ENCODE measurements around the gene SPINK1. TPM values are rescaled to one million over a fixed set of nuclear protein-coding genes. Genes with fewer than 3 reads are reported as not detected.

Gene SPINK1
- total RNA-seq, 1 donor from 2014 or later: not detected

- TF ChIP-seq CTCF (IDR thresholded peaks at IDR 0.05): no peak
- Histone ChIP-seq H3K36me3 (no peaks in the 10 kb centered on the region), H3K9me3 (no peaks in the 10 kb centered on the region), H3K4me1 (no peaks in the 10 kb centered on the region), H3K27ac (no peak overlapping the region), H3K4me3 (no peak overlapping the region), H3K27me3 (no peaks in the 10 kb centered on the region)
- DNase-seq (ENCODE audit: low spot score in 2 of 2): no peak
- intact Hi-C loops (cut with DNase I): no loop called here
Measured at GRCh38 chr5:147800491-147800890, 31.0 kb downstream of the SPINK1 start.

- no peak for TF ChIP-seq CTCF (IDR thresholded peaks at IDR 0.05)
- no peak overlapping the region for H3K4me3 ChIP-seq
- H3K9me3 ChIP-seq: no peaks in the 10 kb centered on the region
- no peaks in the 10 kb centered on the region for H3K27me3 ChIP-seq
- no peak overlapping the region for H3K27ac ChIP-seq
- H3K4me1 ChIP-seq: no peaks in the 10 kb centered on the region
- intact Hi-C loops (cut with DNase I): no loop called here
- DNase-seq (ENCODE audit: low spot score in 2 of 2): no peak
- H3K36me3 ChIP-seq: no peaks in the 10 kb centered on the region
Measured at GRCh38 chr5:147796556-147797308, 34.7 kb downstream of the SPINK1 start.

- Histone ChIP-seq H3K27me3 (no peaks in the 10 kb centered on the region), H3K27ac (no peak overlapping the region), H3K9me3 (no peaks in the 10 kb centered on the region), H3K4me3 (no peak overlapping the region), H3K4me1 (no peaks in the 10 kb centered on the region), H3K36me3 (no peaks in the 10 kb centered on the region)
- DNase-seq (ENCODE audit: low spot score in 2 of 2): no peak
- intact Hi-C loops (cut with DNase I): no loop called here
- TF ChIP-seq CTCF (IDR thresholded peaks at IDR 0.05): no peak
Measured at GRCh38 chr5:147791181-147791580, 40.3 kb downstream of the SPINK1 start.

GRCh38 chr5:147789820-147790219 is 41.7 kb downstream of the SPINK1 start:
- Histone ChIP-seq H3K27me3 (no peaks in the 10 kb centered on the region), H3K9me3 (no peaks in the 10 kb centered on the region), H3K36me3 (no peaks in the 10 kb centered on the region), H3K4me1 (no peaks in the 10 kb centered on the region), H3K27ac (no peak overlapping the region), H3K4me3 (no peak overlapping the region)
- DNase-seq (ENCODE audit: low spot score in 2 of 2): no peak
- no peak for TF ChIP-seq CTCF (IDR thresholded peaks at IDR 0.05)
- intact Hi-C loops (cut with DNase I): no loop called here

- no peaks in the 10 kb centered on the region for H3K9me3 ChIP-seq
- intact Hi-C loops (cut with DNase I): no loop called here
- no peaks in the 10 kb centered on the region for H3K36me3 ChIP-seq
- no peaks in the 10 kb centered on the region for H3K4me1 ChIP-seq
- H3K27ac ChIP-seq: no peak overlapping the region
- H3K27me3 ChIP-seq: no peaks in the 10 kb centered on the region
- no peak for TF ChIP-seq CTCF (IDR thresholded peaks at IDR 0.05)
- H3K4me3 ChIP-seq: no peak overlapping the region
- no peak for DNase-seq (ENCODE audit: low spot score in 2 of 2)
Measured at GRCh38 chr5:147788023-147788422, 43.4 kb downstream of the SPINK1 start.
